Measurements from ENCODE around the gene QDPR. TPM values are rescaled to one million over a fixed set of nuclear protein-coding genes. Genes with fewer than 3 reads are reported as not detected.

QDPR gene
- total and polyA plus RNA-seq, 9 donors = 7.3 to 49.9 (median 26.1) TPM

DNA sequence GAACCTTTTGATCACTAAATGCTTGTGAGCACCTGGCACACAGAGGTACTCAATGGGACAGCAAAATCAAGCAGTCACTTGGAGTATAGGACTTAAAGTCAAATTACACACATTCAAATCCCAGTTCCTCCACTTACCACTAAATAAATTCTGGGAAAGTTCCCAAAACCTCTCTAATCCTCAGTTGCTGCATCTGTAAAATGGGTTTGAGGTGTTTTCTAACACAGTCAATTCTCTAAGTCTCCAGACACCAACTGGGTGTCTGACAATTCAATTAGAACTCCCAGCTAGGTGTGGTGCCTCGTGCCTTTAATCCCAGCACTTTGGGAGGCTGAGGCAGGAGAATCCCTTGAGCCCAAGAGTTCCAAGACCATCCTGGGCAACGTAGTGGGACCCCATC, 19.0 kb downstream of the QDPR start:
- Histone ChIP-seq H3K27ac (no peak overlapping the region), H3K36me3 (no peaks in the 10 kb centered on the region), H3K27me3 (no peaks in the 10 kb centered on the region), H3K4me3 (no peak overlapping the region), H3K9me3 (no peaks in the 10 kb centered on the region), H3K4me1 (ENCODE audit: insufficient read depth) (no peaks in the 10 kb centered on the region)
- no peak for DNase-seq
- WGBS, 3 donors = 91 to 95% (median 94%) methylated on average over 2 of the region's 2 CpGs
- intact Hi-C loops (cut with DNase I) = no loop called here
- TF ChIP-seq, protein P1, sequence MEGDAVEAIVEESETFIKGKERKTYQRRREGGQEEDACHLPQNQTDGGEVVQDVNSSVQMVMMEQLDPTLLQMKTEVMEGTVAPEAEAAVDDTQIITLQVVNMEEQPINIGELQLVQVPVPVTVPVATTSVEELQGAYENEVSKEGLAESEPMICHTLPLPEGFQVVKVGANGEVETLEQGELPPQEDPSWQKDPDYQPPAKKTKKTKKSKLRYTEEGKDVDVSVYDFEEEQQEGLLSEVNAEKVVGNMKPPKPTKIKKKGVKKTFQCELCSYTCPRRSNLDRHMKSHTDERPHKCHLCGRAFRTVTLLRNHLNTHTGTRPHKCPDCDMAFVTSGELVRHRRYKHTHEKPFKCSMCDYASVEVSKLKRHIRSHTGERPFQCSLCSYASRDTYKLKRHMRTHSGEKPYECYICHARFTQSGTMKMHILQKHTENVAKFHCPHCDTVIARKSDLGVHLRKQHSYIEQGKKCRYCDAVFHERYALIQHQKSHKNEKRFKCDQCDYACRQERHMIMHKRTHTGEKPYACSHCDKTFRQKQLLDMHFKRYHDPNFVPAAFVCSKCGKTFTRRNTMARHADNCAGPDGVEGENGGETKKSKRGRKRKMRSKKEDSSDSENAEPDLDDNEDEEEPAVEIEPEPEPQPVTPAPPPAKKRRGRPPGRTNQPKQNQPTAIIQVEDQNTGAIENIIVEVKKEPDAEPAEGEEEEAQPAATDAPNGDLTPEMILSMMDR (IDR thresholded peaks at IDR 0.05) = no peak
- TF ChIP-seq POLR2A (IDR thresholded peaks at IDR 0.05) (no peak), EP300 (IDR thresholded peaks at IDR 0.05) (no peak)

DNA sequence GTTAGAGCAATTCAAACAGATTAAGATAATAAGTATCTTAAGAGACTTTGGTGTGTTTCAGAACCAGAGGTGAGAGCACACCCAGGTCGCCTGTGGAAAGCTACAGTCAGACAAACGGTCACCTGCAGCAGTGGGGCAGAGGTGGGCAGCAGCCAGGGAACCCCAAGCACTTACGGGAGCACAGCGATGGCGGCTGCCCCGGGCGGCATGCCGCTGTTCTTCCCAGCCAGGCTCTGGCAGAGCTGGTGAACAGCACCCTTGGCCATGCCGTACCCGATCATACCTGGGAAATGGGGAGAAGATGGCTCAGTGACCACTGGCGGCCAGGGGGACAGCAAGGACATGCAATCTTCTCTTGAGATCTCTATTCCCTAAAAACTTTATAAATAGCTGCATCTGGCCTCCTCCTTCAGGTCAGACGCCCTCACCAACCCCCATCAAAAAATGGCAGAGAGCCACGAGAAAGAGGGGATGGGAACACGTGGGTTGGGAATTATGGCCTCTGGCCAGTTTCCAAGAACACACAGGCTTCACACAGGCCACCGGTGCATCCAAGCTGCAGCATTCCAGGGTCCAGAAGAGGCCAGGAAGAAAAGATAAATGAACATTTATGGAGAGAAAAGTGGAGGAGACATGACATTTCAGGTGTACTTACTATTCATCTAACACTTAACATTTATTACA, 19.7 kb downstream of the QDPR start:
- no peak overlapping the region for H3K4me3 ChIP-seq
- H3K36me3 ChIP-seq = no peaks in the 10 kb centered on the region
- no peaks in the 10 kb centered on the region for H3K4me1 ChIP-seq (ENCODE audit: insufficient read depth)
- H3K27ac ChIP-seq = no peak overlapping the region
- H3K27me3 ChIP-seq = no peaks in the 10 kb centered on the region
- no peak for DNase-seq
- no peaks in the 10 kb centered on the region for H3K9me3 ChIP-seq
- WGBS, 3 donors = 77 to 80% (median 79%) methylated on average over 15 of the region's 15 CpGs
- TF ChIP-seq, protein P1 (IDR thresholded peaks at IDR 0.05) = no peak
- TF ChIP-seq POLR2A (IDR thresholded peaks at IDR 0.05) (no peak), EP300 (IDR thresholded peaks at IDR 0.05) (no peak)
- intact Hi-C loops (cut with DNase I) = no loop called here

DNA sequence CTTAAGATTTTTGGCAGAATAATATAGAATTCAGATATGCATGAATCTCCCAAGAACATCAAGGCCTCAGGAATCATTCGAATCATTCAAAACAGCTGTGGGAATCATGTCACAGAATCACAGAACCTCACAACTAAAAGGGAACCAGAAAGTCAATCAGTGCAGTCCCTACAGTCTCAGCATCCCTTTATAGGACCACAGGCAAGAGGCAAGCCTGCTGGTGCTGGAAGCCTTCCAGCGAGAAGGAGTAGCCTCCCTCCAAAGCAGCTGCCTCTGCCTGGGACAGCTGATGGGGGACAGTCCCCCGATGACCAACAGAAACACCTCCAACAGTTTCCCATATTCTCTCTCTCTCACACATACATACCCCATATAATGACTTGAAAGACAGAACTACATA, 20.7 kb downstream of the QDPR start:
- 85 to 90% (median 87%) methylated on average over 3 of the region's 3 CpGs for WGBS, 3 donors
- Histone ChIP-seq H3K4me1 (ENCODE audit: insufficient read depth) (no peaks in the 10 kb centered on the region), H3K27ac (no peak overlapping the region), H3K36me3 (no peaks in the 10 kb centered on the region), H3K9me3 (no peaks in the 10 kb centered on the region), H3K27me3 (no peaks in the 10 kb centered on the region), H3K4me3 (no peak overlapping the region)
- DNase-seq = no peak
- intact Hi-C loops (cut with DNase I) = no loop called here
- TF ChIP-seq EP300 (IDR thresholded peaks at IDR 0.05) (no peak), POLR2A (IDR thresholded peaks at IDR 0.05) (no peak)
- TF ChIP-seq, protein P1 (IDR thresholded peaks at IDR 0.05) = no peak

DNA sequence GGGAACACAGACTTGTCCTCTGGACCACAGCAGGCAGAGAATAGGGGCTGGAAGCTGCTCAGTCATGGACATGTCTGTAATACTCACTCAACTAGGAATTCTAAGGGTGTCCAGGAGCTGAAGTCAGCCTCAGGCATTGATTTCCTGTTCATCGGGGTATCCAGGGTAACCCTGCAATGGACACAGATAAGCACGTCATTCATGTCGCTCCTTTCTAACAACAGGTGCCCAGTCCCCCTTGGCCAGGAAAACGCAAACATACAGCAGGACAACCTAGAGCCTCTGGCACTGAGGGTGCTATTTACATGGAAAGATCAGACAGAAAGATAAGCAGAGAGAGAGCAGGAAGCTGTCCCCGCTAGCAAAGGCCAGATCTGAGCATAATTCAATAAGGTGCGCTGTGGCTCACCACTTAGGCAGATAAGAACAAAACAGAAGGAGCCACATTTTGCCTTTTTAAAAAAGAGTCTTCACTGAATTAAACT, 21.3 kb downstream of the QDPR start:
- Histone ChIP-seq H3K4me3 (no peak overlapping the region), H3K9me3 (no peaks in the 10 kb centered on the region), H3K36me3 (no peaks in the 10 kb centered on the region), H3K27me3 (no peaks in the 10 kb centered on the region), H3K27ac (no peak overlapping the region), H3K4me1 (ENCODE audit: insufficient read depth) (no peaks in the 10 kb centered on the region)
- WGBS, 3 donors = 85 to 99% (median 89%) methylated on average over 6 of the region's 6 CpGs
- no peak for DNase-seq
- intact Hi-C loops (cut with DNase I) = no loop called here
- TF ChIP-seq, protein P1 (IDR thresholded peaks at IDR 0.05) = no peak
- TF ChIP-seq POLR2A (IDR thresholded peaks at IDR 0.05) = no peak
- TF ChIP-seq EP300 (IDR thresholded peaks at IDR 0.05) = no peak

All from ovary (tissue), 9 donors.